ENCODE data around the gene ABI1. TPM values are rescaled to one million over a fixed set of nuclear protein-coding genes. Genes with fewer than 3 reads are reported as not detected.

ABI1 gene
- total and polyA plus RNA-seq, 2 of the 13 experiments (the other 11 are each of a cell fraction or from before 2014, with no cell fraction given) = 20.9 to 22.9 TPM

DNA sequence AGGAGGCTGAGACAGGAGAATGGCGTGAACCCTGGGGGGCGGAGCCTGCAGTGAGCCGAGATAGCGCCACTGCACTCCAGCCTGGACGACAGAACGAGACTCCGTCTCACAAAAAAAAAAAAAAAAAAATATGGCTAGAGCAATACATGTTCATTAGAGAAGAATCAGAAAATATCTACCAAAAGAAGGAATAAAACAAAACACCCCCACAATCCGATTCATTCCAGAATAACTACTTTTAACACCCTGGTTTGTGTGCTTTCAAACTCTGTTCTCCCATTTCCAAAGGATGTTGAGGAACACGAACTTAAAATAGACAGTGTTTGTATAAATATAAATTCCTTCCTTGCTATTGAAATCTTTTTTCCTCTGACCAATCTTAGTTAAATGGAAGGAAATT is 156.8 kb downstream of the ABI1 start:
- H3K79me2 ChIP-seq (ENCODE audit: insufficient read depth, low read length) = peaks cover 38% of the 10 kb centered on the region
- H3K4me3 ChIP-seq (replicated peaks in 1 of 3; ENCODE audit: insufficient read depth in 1 of 3, low read depth in 2 of 3, low read length in 3 of 3) = no peak overlapping the region
- POLR2A ChIA-PET = no interaction called here
- CTCF ChIA-PET (ENCODE audit: low intra/inter-chr PET ratio, low total read pairs) = no interaction called here
- no peak for DNase-seq (ENCODE audit: low spot score)
- 87% methylated on average over 9 of the region's 9 CpGs for WGBS (ENCODE audit: low lambda C conversion rate)
- H3K36me3 ChIP-seq (replicated peaks in 1 of 2; ENCODE audit: control insufficient read depth in 1 of 2, insufficient read depth in 2 of 2, low read length in 2 of 2) = peaks cover 9 to 43% of the 10 kb centered on the region in 2 experiments
- H2AFZ ChIP-seq (ENCODE audit: low read length) = no peak overlapping the region
- TF ChIP-seq, protein P1, sequence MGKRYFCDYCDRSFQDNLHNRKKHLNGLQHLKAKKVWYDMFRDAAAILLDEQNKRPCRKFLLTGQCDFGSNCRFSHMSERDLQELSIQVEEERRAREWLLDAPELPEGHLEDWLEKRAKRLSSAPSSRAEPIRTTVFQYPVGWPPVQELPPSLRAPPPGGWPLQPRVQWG (CRISPR knock-in tag; IDR thresholded peaks at IDR 0.05; ENCODE audit: borderline replicate concordance, low read depth) = no peak
- no peak for TF ChIP-seq THAP8 (CRISPR knock-in tag; IDR thresholded peaks at IDR 0.05; ENCODE audit: borderline replicate concordance)
- TF ChIP-seq SOX13 (IDR thresholded peaks at IDR 0.05) = no peak
- no peak for TF ChIP-seq SOX13 (CRISPR knock-in tag; conservative IDR thresholded peaks at IDR 0.05 in 1 of 2, IDR thresholded peaks at IDR 0.05 in 1 of 2)
- TF ChIP-seq TP53 (CRISPR knock-in tag; conservative IDR thresholded peaks at IDR 0.05) = no peak
- TF ChIP-seq ZNF24 (IDR thresholded peaks at IDR 0.05) = no peak
- TF ChIP-seq CHD4 (IDR thresholded peaks at IDR 0.05; ENCODE audit: borderline replicate concordance, low read length) = no peak
- no peak for TF ChIP-seq ZBTB7B (CRISPR knock-in tag; IDR thresholded peaks at IDR 0.05)
- no peak for TF ChIP-seq ZNF891 (CRISPR knock-in tag; IDR thresholded peaks at IDR 0.05)
- no peak for TF ChIP-seq RAD21 (CRISPR knock-in tag; IDR thresholded peaks at IDR 0.05)
- TF ChIP-seq U2AF1 (optimal IDR thresholded peaks at IDR 0.05; ENCODE audit: low read depth, low read length) = no peak
- no peak for TF ChIP-seq FOXJ3 (CRISPR knock-in tag; IDR thresholded peaks at IDR 0.05; ENCODE audit: borderline replicate concordance)
- no peak for TF ChIP-seq CBFB (CRISPR knock-in tag; IDR thresholded peaks at IDR 0.05)
- TF ChIP-seq ISL2 (CRISPR knock-in tag; IDR thresholded peaks at IDR 0.05) = no peak
- TF ChIP-seq SP1 (IDR thresholded peaks at IDR 0.05) = no peak
- no peak for TF ChIP-seq SP1 (CRISPR knock-in tag; IDR thresholded peaks at IDR 0.05)
- TF ChIP-seq ZNF841 (CRISPR knock-in tag; IDR thresholded peaks at IDR 0.05; ENCODE audit: borderline replicate concordance) = no peak
- TF ChIP-seq ATAD3A (CRISPR knock-in tag; IDR thresholded peaks at IDR 0.05) = no peak
- no peak for TF ChIP-seq ATRX (CRISPR knock-in tag; IDR thresholded peaks at IDR 0.05; ENCODE audit: borderline replicate concordance)
- no peak overlapping the region for H3K4me2 ChIP-seq (ENCODE audit: low read depth, low read length)
- no TSS peak for BruUV-seq (replicated peaks)
- no peak for FAIRE-seq
- no peak overlapping the region for H3K27ac ChIP-seq (ENCODE audit: extremely low read length, insufficient read depth, low read length)
- H3K27me3 ChIP-seq (ENCODE audit: control insufficient read depth in 1 of 2, insufficient read depth in 2 of 2, low read length in 2 of 2) = no peaks in the 10 kb centered on the region
- H3K9me3 ChIP-seq (ENCODE audit: low read length) = no peaks in the 10 kb centered on the region
- no peaks in the 10 kb centered on the region for H4K20me1 ChIP-seq (ENCODE audit: insufficient read depth, low read length)
- intact Hi-C loops (cut with micrococcal nuclease; ENCODE audit: unreplicated experiment) (no loop called here), in situ Hi-C loops (cut with HindIII; ENCODE audit: extremely low pct_ligation_motif_present, low pct_unique_long_range_greater_than_20kb) (no loop called here)
- no peak overlapping the region for H3K9ac ChIP-seq (ENCODE audit: insufficient read depth, low read depth, low read length)
- H3K4me1 ChIP-seq (ENCODE audit: insufficient read depth, low read length) = peaks cover 40% of the 10 kb centered on the region
- ATAC-seq = no peak
